Endodermal cell (in vitro differentiated cells): ENCODE results near the gene CAMTA1. TPM values are rescaled to one million over a fixed set of nuclear protein-coding genes. Genes with fewer than 3 reads are reported as not detected.

Experiments used
- DNase-seq: peaks from one replicate; pipeline ENCODE4 v3.0.0-alpha.2; 2017
- H3K27ac ChIP-seq: 2 replicates; pipeline ENCODE4 v1.5.1; 2013; ENCODE audit warnings: mild to moderate bottlenecking, low read depth, low read length, moderate library complexity
- H3K27me3 ChIP-seq: 2 replicates; pipeline ENCODE4 v1.6.1; 2013; ENCODE audit warnings: mild to moderate bottlenecking, low read length, moderate library complexity; ENCODE audit not compliant: insufficient read depth, control insufficient read depth, poor library complexity, severe bottlenecking
- H3K36me3 ChIP-seq: 2 replicates; pipeline ENCODE4 v1.7.0; 2013; ENCODE audit warnings: mild to moderate bottlenecking, low read length, moderate library complexity; ENCODE audit not compliant: control insufficient read depth, insufficient read depth
- H3K4me1 ChIP-seq: one replicate; pipeline ENCODE4 v1.7.0; 2013; ENCODE audit warnings: low read length; ENCODE audit not compliant: control insufficient read depth, insufficient read depth
- H3K4me3 ChIP-seq: 2 replicates; pipeline ENCODE4 v1.5.1; 2013; ENCODE audit warnings: mild to moderate bottlenecking, low read length, moderate library complexity
- H3K9ac ChIP-seq: 2 replicates; pipeline ENCODE4 v1.6.1; 2013; ENCODE audit warnings: mild to moderate bottlenecking, low read length, moderate library complexity; ENCODE audit not compliant: poor library complexity, severe bottlenecking; ENCODE audit errors: extremely low read depth
- H3K9me3 ChIP-seq: 2 replicates; pipeline ENCODE4 v1.6.1; 2013; ENCODE audit warnings: mild to moderate bottlenecking, low read length, moderate library complexity; ENCODE audit not compliant: control insufficient read depth
- H3K27ac Mint-ChIP-seq: 2 replicates; pipeline ENCODE4 v1.8.0; 2020; ENCODE audit warnings: mixed read lengths
- H3K27me3 Mint-ChIP-seq: 2 replicates; pipeline ENCODE4 v1.8.0; 2021; ENCODE audit warnings: mild to moderate bottlenecking, mixed read lengths; ENCODE audit not compliant: insufficient read depth
- H3K36me3 Mint-ChIP-seq: 2 replicates; pipeline ENCODE4 v1.8.0; 2020; ENCODE audit warnings: low read depth, mixed read lengths
- H3K4me1 Mint-ChIP-seq: 2 replicates; pipeline ENCODE4 v1.8.0; 2020; ENCODE audit warnings: mixed read lengths
- H3K4me3 Mint-ChIP-seq: 2 replicates; pipeline ENCODE4 v1.8.0; 2020; ENCODE audit warnings: mild to moderate bottlenecking, moderate library complexity, mixed read lengths
- H3K9me3 Mint-ChIP-seq: 2 replicates; pipeline ENCODE4 v1.8.0; 2020; ENCODE audit warnings: mild to moderate bottlenecking, mixed read lengths
- WGBS, 2 experiments: methylation state at CpG; one replicate each; pipeline versions ENCODE4 v1.1.5 to v1.1.7; 2013; ENCODE audit warnings: missing lambda C conversion rate in 2 of 2, mixed read lengths in 1 of 2; ENCODE audit not compliant: insufficient coverage in 1 of 2, insufficient read length in 1 of 2; 5-methylcytosine and 5-hydroxymethylcytosine counted together
- total RNA-seq, 2 donors: library from RNA; stranded (reverse); fragmentation: NEBNext Ultra II Directional in 1 of 2; extraction: Animal tissue kit (Norgen Biotek cat#: 25700) in 1 of 2; gene quantifications; 2 replicates in 1 of 2; 3 replicates in 1 of 2; pipeline ENCODE4 v1.2.1, GENCODE V29; 2021
- TF ChIP-seq, protein P1 (sequence below): fragments of 200-600 bp; sonication (generic); conservative IDR thresholded peaks from 2 replicates; pipeline ENCODE4 v1.5.0; 2021; ENCODE audit warnings: antibody characterized with exemption, mild to moderate bottlenecking

Gene CAMTA1
- total RNA-seq, 2 donors from 2014 or later, result 123 to 137 TPM

DNA sequence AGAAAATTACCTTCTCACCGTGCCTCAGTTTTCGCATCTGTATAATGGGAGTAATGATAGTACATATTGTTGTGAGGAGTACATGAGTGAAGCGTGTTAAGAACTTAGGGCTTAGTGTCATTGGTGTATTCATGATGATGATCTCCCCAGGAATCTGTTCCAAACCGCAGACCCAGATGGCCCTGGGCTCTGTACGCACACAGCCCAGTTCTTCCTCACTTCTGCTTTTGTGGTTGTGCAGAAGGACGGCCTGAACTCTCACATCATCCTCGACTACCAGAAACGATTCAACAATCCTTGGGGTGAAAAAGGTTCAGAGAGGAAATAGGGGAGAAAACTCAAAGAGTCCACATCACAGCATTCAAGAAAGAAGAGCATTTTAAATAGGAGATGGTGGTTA lies 323.0 kb downstream of the CAMTA1 start:
- no peaks in the 10 kb centered on the region for H3K36me3 Mint-ChIP-seq
- WGBS, 2 experiments, result 91 to 97% methylated on average over 4 to 8 of the region's 8 CpGs
- peaks cover 6% of the 10 kb centered on the region for H3K4me1 Mint-ChIP-seq
- TF ChIP-seq, protein P1, sequence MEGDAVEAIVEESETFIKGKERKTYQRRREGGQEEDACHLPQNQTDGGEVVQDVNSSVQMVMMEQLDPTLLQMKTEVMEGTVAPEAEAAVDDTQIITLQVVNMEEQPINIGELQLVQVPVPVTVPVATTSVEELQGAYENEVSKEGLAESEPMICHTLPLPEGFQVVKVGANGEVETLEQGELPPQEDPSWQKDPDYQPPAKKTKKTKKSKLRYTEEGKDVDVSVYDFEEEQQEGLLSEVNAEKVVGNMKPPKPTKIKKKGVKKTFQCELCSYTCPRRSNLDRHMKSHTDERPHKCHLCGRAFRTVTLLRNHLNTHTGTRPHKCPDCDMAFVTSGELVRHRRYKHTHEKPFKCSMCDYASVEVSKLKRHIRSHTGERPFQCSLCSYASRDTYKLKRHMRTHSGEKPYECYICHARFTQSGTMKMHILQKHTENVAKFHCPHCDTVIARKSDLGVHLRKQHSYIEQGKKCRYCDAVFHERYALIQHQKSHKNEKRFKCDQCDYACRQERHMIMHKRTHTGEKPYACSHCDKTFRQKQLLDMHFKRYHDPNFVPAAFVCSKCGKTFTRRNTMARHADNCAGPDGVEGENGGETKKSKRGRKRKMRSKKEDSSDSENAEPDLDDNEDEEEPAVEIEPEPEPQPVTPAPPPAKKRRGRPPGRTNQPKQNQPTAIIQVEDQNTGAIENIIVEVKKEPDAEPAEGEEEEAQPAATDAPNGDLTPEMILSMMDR, result no peak
- Histone ChIP-seq H3K4me3 (no peak overlapping the region), H3K9me3 (peaks cover 10% of the 10 kb centered on the region), H3K27me3 (peaks cover 62% of the 10 kb centered on the region), H3K9ac (no peak overlapping the region), H3K36me3 (no peaks in the 10 kb centered on the region), H3K4me1 (no peaks in the 10 kb centered on the region), H3K27ac (no peak overlapping the region)
- no peak for DNase-seq
- H3K4me3 Mint-ChIP-seq, result no peak overlapping the region
- H3K27ac Mint-ChIP-seq, result no peak overlapping the region
- H3K27me3 Mint-ChIP-seq, result peaks cover 56% of the 10 kb centered on the region
- H3K9me3 Mint-ChIP-seq, result peaks cover 3% of the 10 kb centered on the region

- TF ChIP-seq, protein P1, result no peak
- 77 to 87% methylated on average over 3 of the region's 3 CpGs for WGBS, 2 experiments
- Histone ChIP-seq H3K4me3 (no peak overlapping the region), H3K4me1 (no peaks in the 10 kb centered on the region), H3K27me3 (peaks cover 54% of the 10 kb centered on the region), H3K9me3 (peaks cover 10% of the 10 kb centered on the region), H3K27ac (no peak overlapping the region), H3K36me3 (no peaks in the 10 kb centered on the region), H3K9ac (no peak overlapping the region)
- peaks cover 6% of the 10 kb centered on the region for H3K4me1 Mint-ChIP-seq
- H3K27ac Mint-ChIP-seq, result no peak overlapping the region
- H3K4me3 Mint-ChIP-seq, result no peak overlapping the region
- no peak for DNase-seq
- H3K36me3 Mint-ChIP-seq, result no peaks in the 10 kb centered on the region
- peaks cover 56% of the 10 kb centered on the region for H3K27me3 Mint-ChIP-seq
- H3K9me3 Mint-ChIP-seq, result peaks cover 6% of the 10 kb centered on the region
Measured at GRCh38 chr1:7109901-7110300, 324.6 kb downstream of the CAMTA1 start.

DNA sequence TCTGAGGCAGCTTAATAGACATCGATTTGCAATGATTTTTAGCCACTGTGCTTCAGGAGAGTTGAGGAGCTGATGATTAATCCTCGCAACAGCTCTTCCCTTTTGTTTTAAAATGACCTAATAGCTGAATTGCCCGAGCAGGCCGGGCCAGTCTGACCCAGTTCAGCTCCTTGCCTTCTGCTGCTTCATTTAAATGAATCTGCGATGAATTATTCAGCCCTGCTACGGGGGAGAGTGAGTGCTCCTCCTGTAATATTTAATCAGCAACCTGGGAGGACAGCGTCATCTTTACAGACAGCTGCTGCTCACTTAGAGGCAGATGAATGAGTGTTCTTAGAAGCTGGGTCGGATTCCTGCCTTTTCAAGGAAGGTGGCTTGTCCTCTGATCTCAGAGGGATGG lies 325.1 kb downstream of the CAMTA1 start:
- Mint-ChIP-seq H3K4me3 (no peak overlapping the region), H3K9me3 (peaks cover 6% of the 10 kb centered on the region), H3K27me3 (peaks cover 54% of the 10 kb centered on the region), H3K36me3 (no peaks in the 10 kb centered on the region), H3K27ac (no peak overlapping the region), H3K4me1 (peaks cover 6% of the 10 kb centered on the region)
- Histone ChIP-seq H3K9ac (no peak overlapping the region), H3K4me3 (no peak overlapping the region), H3K4me1 (no peaks in the 10 kb centered on the region), H3K27me3 (peaks cover 54% of the 10 kb centered on the region), H3K36me3 (no peaks in the 10 kb centered on the region), H3K9me3 (peaks cover 10% of the 10 kb centered on the region), H3K27ac (no peak overlapping the region)
- TF ChIP-seq, protein P1, result no peak
- DNase-seq, result no peak
- WGBS, 2 experiments, result 90 to 91% methylated on average over 7 to 8 of the region's 8 CpGs
